Muscle of arm (tissue), 12 donors: ENCODE results near the gene TTLL10. TPM values are rescaled to one million over a fixed set of nuclear protein-coding genes. Genes with fewer than 3 reads are reported as not detected.

Experiments used
- DNase-seq: peaks from one replicate; pipeline ENCODE4 v3.0.0-alpha.2; 2013
- polyA plus RNA-seq, 12 donors: library from polyadenylated mRNA; unstranded; fragments of 120-200 nt; gene quantifications; one replicate each; pipeline ENCODE4 v1.2.1, GENCODE V29; 2013; ENCODE audit not compliant: insufficient read length in 12 of 12

Gene TTLL10
- polyA plus RNA-seq, 12 donors = 0.10 to 0.72 (median 0.33) TPM; not detected in 5

- DNase-seq = no peak
Observed at GRCh38 chr1:1204998-1205768, 31.5 kb downstream of the TTLL10 start.

GRCh38 chr1:1205769-1206375 lies 32.2 kb downstream of the TTLL10 start:
- DNase-seq = no peak

- DNase-seq = no peak
Observed at GRCh38 chr1:1206376-1206965, 32.8 kb downstream of the TTLL10 start, which contains the start of gene TNFRSF18. Gene TNFRSF18 (minus strand): TSS chr1:1206592. CDS start chr1:1206571, 21 bp downstream.

- no peak for DNase-seq
Observed at GRCh38 chr1:1206966-1207531, 33.4 kb downstream of the TTLL10 start.

GRCh38 chr1:1207571-1207892 lies 33.9 kb downstream of the TTLL10 start:
- DNase-seq = no peak

GRCh38 chr1:1208713-1209433 lies 35.2 kb downstream of the TTLL10 start:
- DNase-seq = no peak

GRCh38 chr1:1210726-1211540 lies 37.3 kb downstream of the TTLL10 start:
- DNase-seq = no peak

GRCh38 chr1:1211541-1212441 lies 38.1 kb downstream of the TTLL10 start:
- DNase-seq = no peak

GRCh38 chr1:1212780-1213344 lies 39.2 kb downstream of the TTLL10 start:
- DNase-seq = no peak

GRCh38 chr1:1213345-1214265 lies 39.9 kb downstream of the TTLL10 start, which contains the start of gene TNFRSF4:
Gene TNFRSF4 (minus strand): TSS chr1:1214153. CDS start chr1:1214127, 26 bp downstream.
- no peak for DNase-seq

- no peak for DNase-seq
Observed at GRCh38 chr1:1215080-1215676, 41.5 kb downstream of the TTLL10 start.

- DNase-seq = no peak
Observed at GRCh38 chr1:1215881-1216605, 42.4 kb downstream of the TTLL10 start.

- DNase-seq = no peak
Observed at GRCh38 chr1:1216770-1217620, 43.3 kb downstream of the TTLL10 start.

- DNase-seq = no peak
Observed at GRCh38 chr1:1217621-1218523, 44.2 kb downstream of the TTLL10 start.

GRCh38 chr1:1218524-1219200 lies 45.0 kb downstream of the TTLL10 start:
- DNase-seq = no peak
